Heart left ventricle (tissue), 16 donors: ENCODE results near the gene LYPD6B. TPM values are rescaled to one million over a fixed set of nuclear protein-coding genes. Genes with fewer than 3 reads are reported as not detected.

Experiments used
- ATAC-seq, 4 donors: fragments of 200-7000 bp; cut with Tn5 transposase; one replicate each; pipeline ENCODE4 v1.9.1; 2020 to 2022; ENCODE audit warnings: moderate library complexity in 4 of 4, mild to moderate bottlenecking in 3 of 4, moderate number of reproducible peaks in 1 of 4
- DNase-seq, 5 donors: peaks; one replicate each; pipeline ENCODE4 v3.0.0-alpha.2; 2020
- H3K27ac ChIP-seq, 12 donors: fragments of 200-600 bp; sonication (generic) in 4 of 12; one replicate each; pipeline versions ENCODE4 v1.5.0 to v1.8.0; 2016 to 2022; ENCODE audit warnings: mild to moderate bottlenecking in 2 of 12
- H3K27me3 ChIP-seq, 9 donors: fragments of 200-600 bp; sonication (generic) in 2 of 9; one replicate each; pipeline versions ENCODE4 v1.5.1 to v1.8.0; 2016 to 2022; ENCODE audit warnings: mild to moderate bottlenecking in 3 of 9
- H3K36me3 ChIP-seq, 9 donors: fragments of 200-600 bp; sonication (generic) in 2 of 9; one replicate each; pipeline versions ENCODE4 v1.5.0 to v1.8.0; 2018 to 2022; ENCODE audit warnings: mild to moderate bottlenecking in 2 of 9
- H3K4me1 ChIP-seq, 12 donors: fragments of 200-600 bp; sonication (generic) in 4 of 12; one replicate each; pipeline versions ENCODE4 v1.5.0 to v1.8.0; 2016 to 2022; ENCODE audit warnings: mild to moderate bottlenecking in 3 of 12
- H3K4me3 ChIP-seq, 12 donors: fragments of 200-600 bp; sonication (generic) in 4 of 12; one replicate each; pipeline versions ENCODE4 v1.5.0 to v1.8.0; 2017 to 2022; ENCODE audit warnings: mild to moderate bottlenecking in 9 of 12, moderate library complexity in 4 of 12
- H3K9me3 ChIP-seq, 12 donors: fragments of 200-600 bp; sonication (generic) in 4 of 12; one replicate each; pipeline versions ENCODE4 v1.5.0 to v1.8.0; 2016 to 2022; ENCODE audit warnings: mild to moderate bottlenecking in 1 of 12
- CTCF ChIP-seq, 12 donors: fragments of 200-600 bp; sonication (generic) in 4 of 12; IDR thresholded peaks; one replicate each; pipeline versions ENCODE4 v1.5.0 to v1.8.0; 2018 to 2022; ENCODE audit warnings: antibody characterized with exemption in 12 of 12, mild to moderate bottlenecking in 5 of 12
- POLR2A ChIP-seq, 2 donors: fragments of 450-650 bp; IDR thresholded peaks; one replicate each; pipeline ENCODE4 v1.6.1; 2017; ENCODE audit warnings: antibody characterized with exemption in 2 of 2, mild to moderate bottlenecking in 2 of 2, moderate library complexity in 2 of 2
- WGBS, 4 donors: extraction: QIAGEN DNeasy Blood & Tissue Kit in 2 of 4; methylation state at CpG; one replicate each; pipeline versions ENCODE4 v1.1.5 to v1.1.7; 2013 to 2018; 5-methylcytosine and 5-hydroxymethylcytosine counted together
- intact Hi-C, 10 donors: fragments of 100-400 bp; cut with DNase I; formaldehyde crosslinking; loops; one replicate each; pipeline versions ENCODE4 v1.11.1 to v1.14.2; 2022
- polyA plus RNA-seq, 2 donors: library from polyadenylated mRNA; stranded (reverse); fragments of 200-250 nt; gene quantifications; one replicate each; pipeline ENCODE4 v1.2.3, GENCODE V29; 2013
- total RNA-seq, 9 donors: library from RNA; depleted of rRNA in 2 of 9; stranded (reverse); fragments of >200 nt in 2 of 9; fragmentation: NEBNext Ultra II Directional in 3 of 9; extraction: Animal tissue kit (Norgen Biotek cat#: 25700) in 3 of 9; gene quantifications; one replicate each; pipeline versions ENCODE4 v1.1.0 to v1.2.4, GENCODE V29; 2016 to 2023
- donor health status: ischemic (EF 13 %, LVEDD 7.1; RV severe dilation, severe dysfunction).
- donor health status: healthy with polysubstance abuse.
- donor health status: DM: no; HTN: yes; CAD: no.
- donor health status: DM: no; HTN: no; CAD: no.
- donor health status: ischemic (EF 25% LVEDD 6.9; RV normal size, moderate dysfunction).
- donor health status: ischemic (EF 25% LVEDD 5.7; RV mildly dilated, moderate dysfunction).
- donor health status: healthy.
- donor health status: DM: yes; HTN: yes; CAD: no.
- donor health status: ischemic (EF 35%, LVEDD 5.7; RV mildly dilated, moderate dysfunction).
- donor health status: nonischemic (EF 11% LVEDD 7.7; RV severe dilation, severe dysfunction).
- donor health status: DM: yes; HTN: yes; CAD: no.
- donor health status: PGD.
- donor health status: ischemic (EF 29% LVEDD 5.4; RV normal size, mild dysfunction).
- donor health status: nonischemic (EF 23%, LVEDD 6.1; RV moderate dilation, normal function).

The LYPD6B gene
- total and polyA plus RNA-seq, 11 donors, result not detected

- H3K27me3 ChIP-seq, result peaks cover 0 to 6% (median 0%) of the 10 kb centered on the region in 9 donors
- TF ChIP-seq POLR2A (IDR thresholded peaks at IDR 0.05), result no peak
- no peak for TF ChIP-seq CTCF (IDR thresholded peaks at IDR 0.05)
- intact Hi-C loops, result loop anchor here in 9 of 10 donors (5.0 to 10.0 kb wide), 8 partner anchors 349 to 1056 kb away; partner anchors contain the start of gene EPC2 (in 4 of the 9)
- 70 to 77% (median 75%) methylated on average over 3 of the region's 3 CpGs for WGBS, 4 donors
- no peak overlapping the region for H3K4me3 ChIP-seq
- ATAC-seq (no peak), DNase-seq (no peak)
- no peaks in the 10 kb centered on the region for H3K36me3 ChIP-seq
- peaks cover 0 to 6% (median 0%) of the 10 kb centered on the region in 12 donors for H3K4me1 ChIP-seq
- no peak overlapping the region for H3K27ac ChIP-seq
- H3K9me3 ChIP-seq, result no peaks in the 10 kb centered on the region
Observed at GRCh38 chr2:148993351-148993750, 45.1 kb upstream of the LYPD6B start.

- ATAC-seq, result no peak
- WGBS, 4 donors, result 86 to 92% (median 90%) methylated on average over 8 of the region's 8 CpGs
- TF ChIP-seq POLR2A (IDR thresholded peaks at IDR 0.05) (no peak), CTCF (IDR thresholded peaks at IDR 0.05) (no peak)
- H3K9me3 ChIP-seq, result no peaks in the 10 kb centered on the region
- H3K4me3 ChIP-seq, result no peak overlapping the region
- no peak for DNase-seq
- peaks cover 0 to 7% (median 0%) of the 10 kb centered on the region in 12 donors for H3K4me1 ChIP-seq
- H3K27me3 ChIP-seq, result peaks cover 0 to 8% (median 0%) of the 10 kb centered on the region in 9 donors
- no peaks in the 10 kb centered on the region for H3K36me3 ChIP-seq
- H3K27ac ChIP-seq, result no peak overlapping the region
- intact Hi-C loops, result loop anchor here in 9 of 10 donors (5.0 to 10.0 kb wide), 8 partner anchors 350 to 1057 kb away; partner anchors contain the start of gene EPC2 (in 4 of the 9)
Observed at GRCh38 chr2:148994341-148994740, 44.2 kb upstream of the LYPD6B start.

- intact Hi-C loops, result loop anchor here in 5 of 10 donors (10.0 kb wide), 2 partner anchors 352 to 432 kb away; partner anchors contain the start of gene EPC2 (in 3 of the 5)
- DNase-seq, result no peak
- no peak for ATAC-seq
- no peaks in the 10 kb centered on the region for H3K9me3 ChIP-seq
- H3K4me3 ChIP-seq, result no peak overlapping the region
- peaks cover 0 to 14% (median 0%) of the 10 kb centered on the region in 9 donors for H3K27me3 ChIP-seq
- no peak overlapping the region for H3K27ac ChIP-seq
- whole genome bisulfite sequencing, 4 donors, result 82 to 91% (median 84%) methylated on average over 6 of the region's 6 CpGs
- H3K36me3 ChIP-seq, result no peaks in the 10 kb centered on the region
- H3K4me1 ChIP-seq, result peaks cover 0 to 7% (median 0%) of the 10 kb centered on the region in 12 donors
- no peak for TF ChIP-seq CTCF (IDR thresholded peaks at IDR 0.05)
Observed at GRCh38 chr2:148996805-148997204, 41.7 kb upstream of the LYPD6B start.

- H3K27ac ChIP-seq, result no peak overlapping the region
- H3K27me3 ChIP-seq, result peaks cover 0 to 14% (median 0%) of the 10 kb centered on the region in 9 donors
- ATAC-seq, result peak in 2 of 4 donors; percentile 22 to 43
- intact Hi-C loops, result loop anchor here in 5 of 10 donors (10.0 kb wide), 2 partner anchors 353 to 433 kb away; partner anchors contain the start of gene EPC2 (in 3 of the 5)
- WGBS, 4 donors, result 69 to 81% (median 72%) methylated on average over 15 to 16 of the region's 16 CpGs
- no peaks in the 10 kb centered on the region for H3K9me3 ChIP-seq
- peaks cover 0 to 7% (median 0%) of the 10 kb centered on the region in 12 donors for H3K4me1 ChIP-seq
- H3K36me3 ChIP-seq, result no peaks in the 10 kb centered on the region
- no peak overlapping the region for H3K4me3 ChIP-seq
- no peak for TF ChIP-seq POLR2A (IDR thresholded peaks at IDR 0.05)
- TF ChIP-seq CTCF (IDR thresholded peaks at IDR 0.05), result no peak
- peak in 3 of 5 donors; percentile 46 to 68 (median 50) for DNase-seq
Observed at GRCh38 chr2:148998165-148998830, 40.2 kb upstream of the LYPD6B start.
